GM12878 (cell line): ENCODE results near the gene YAP1. TPM values are rescaled to one million over a fixed set of nuclear protein-coding genes. Genes with fewer than 3 reads are reported as not detected.

ENCODE experiments used
- ATAC-seq: fragments of 200-7000 bp; cut with Tn5 transposase; 3 replicates; pipeline ENCODE4 v1.9.1; 2020; ENCODE audit warnings: mild to moderate bottlenecking, moderate library complexity
- BruUV-seq: library from RNA; stranded (reverse); fragments of 400-500 nt; replicated peaks from 2 replicates; lab custom pipeline; 2021; lab: Mats Ljungman, UMichigan
- CTCF ChIA-PET: fragments of 300-600 bp; sonication (Branson Sonifier 250); formaldehyde crosslinking; extraction: SDS; loops from one replicate; lab custom pipeline; 2021; ENCODE audit warnings: inconsistent platforms; lab: Yijun Ruan, JAX
- POLR2A ChIA-PET: fragments of 350-600 bp; formaldehyde crosslinking; extraction: SDS; loops from one replicate; lab custom pipeline; 2021; ENCODE audit warnings: inconsistent platforms; lab: Charles Lee
- RAD21 ChIA-PET: fragments of 300-600 bp; sonication (Branson Sonifier 250); formaldehyde crosslinking; loops from one replicate; lab custom pipeline; 2023; ENCODE audit warnings: antibody characterized with exemption; ENCODE audit not compliant: unreplicated experiment; lab: Charles Lee
- SMC1A ChIA-PET: fragments of 300-600 bp; sonication (Branson Sonifier 250); formaldehyde crosslinking; loops from one replicate; lab custom pipeline; 2023; ENCODE audit not compliant: unreplicated experiment, uncharacterized antibody; lab: Charles Lee
- DNase-seq: peaks from one replicate; pipeline ENCODE4 v3.0.0-alpha.2; 2011; ENCODE audit warnings: low read depth, low spot score
- FAIRE-seq: peaks from 3 replicates; lab custom pipeline; 2011; peaks lifted over from hg19 to GRCh38; lab: Jason Lieb, UNC
- H2AFZ ChIP-seq: 2 replicates; pipeline ENCODE4 v1.6.0; 2011; ENCODE audit warnings: low read depth, low read length, control low read depth; ENCODE audit not compliant: control insufficient read depth
- H3K27ac ChIP-seq: 2 replicates; pipeline ENCODE4 v1.5.1; 2011; ENCODE audit warnings: control low read depth; ENCODE audit not compliant: control insufficient read depth, insufficient read depth
- H3K27me3 ChIP-seq, 2 experiments: replicated peaks in 1 of 2; 2 replicates each; pipeline versions ENCODE4 v1.6.0 to v1.6.1; 2011; ENCODE audit warnings: low read length in 1 of 2; ENCODE audit not compliant: control insufficient read depth in 2 of 2, insufficient read depth in 2 of 2
- H3K36me3 ChIP-seq, 2 experiments: 2 replicates each; pipeline ENCODE4 v1.5.1; 2011; ENCODE audit warnings: low read length in 1 of 2; ENCODE audit not compliant: control insufficient read depth in 2 of 2, insufficient read depth in 2 of 2
- H3K4me1 ChIP-seq: 2 replicates; pipeline ENCODE4 v1.6.1; 2011; ENCODE audit warnings: mild to moderate bottlenecking, low read length, moderate library complexity, mixed read lengths; ENCODE audit not compliant: control insufficient read depth, insufficient read depth
- H3K4me2 ChIP-seq: 2 replicates; pipeline ENCODE4 v1.6.0; 2011; ENCODE audit warnings: control low read depth; ENCODE audit not compliant: control insufficient read depth, insufficient read depth
- H3K4me3 ChIP-seq: fragments of 200-600 bp; sonication (generic); 2 replicates; pipeline ENCODE4 v1.5.1; 2016
- H3K79me2 ChIP-seq: 2 replicates; pipeline ENCODE4 v1.6.0; 2011; ENCODE audit warnings: low read length; ENCODE audit not compliant: control insufficient read depth, insufficient read depth
- H3K9ac ChIP-seq: 2 replicates; pipeline ENCODE4 v1.8.0; 2011; ENCODE audit warnings: low read length, control low read depth, mixed read lengths; ENCODE audit not compliant: control insufficient read depth, insufficient read depth
- H3K9me3 ChIP-seq: replicated peaks from 3 replicates; pipeline ENCODE4 v1.5.1; 2011; ENCODE audit warnings: mild to moderate bottlenecking, low read length; ENCODE audit not compliant: control insufficient read depth, insufficient read depth
- H4K20me1 ChIP-seq: 2 replicates; pipeline ENCODE4 v1.6.0; 2011; ENCODE audit not compliant: control insufficient read depth, insufficient read depth
- BCLAF1 ChIP-seq: fragments of 450-650 bp; IDR thresholded peaks from 2 replicates; pipeline ENCODE4 v1.6.1; 2017; ENCODE audit warnings: antibody characterized with exemption, mild to moderate bottlenecking, moderate library complexity
- BMI1 ChIP-seq: fragments of 450-650 bp; IDR thresholded peaks from 2 replicates; pipeline ENCODE4 v1.6.1; 2016; ENCODE audit warnings: mild to moderate bottlenecking, moderate library complexity, borderline replicate concordance
- HDAC2 ChIP-seq: fragments of 200-600 bp; sonication (generic); IDR thresholded peaks from 2 replicates; pipeline ENCODE4 v1.6.1; 2017
- HDGF ChIP-seq: fragments of 450-650 bp; IDR thresholded peaks from 2 replicates; pipeline ENCODE4 v1.6.1; 2016; ENCODE audit warnings: antibody characterized with exemption
- LARP7 ChIP-seq: fragments of 450-650 bp; IDR thresholded peaks from 2 replicates; pipeline ENCODE4 v1.6.1; 2017; ENCODE audit warnings: mild to moderate bottlenecking
- PRDM15 ChIP-seq: fragments of 450-650 bp; formaldehyde crosslinking; IDR thresholded peaks from 2 replicates; pipeline ENCODE4 v1.4.0; 2020; ENCODE audit warnings: mild to moderate bottlenecking, moderate library complexity
- SIN3A ChIP-seq: IDR thresholded peaks from 2 replicates; pipeline ENCODE4 v1.6.1; 2012; ENCODE audit warnings: low read depth, low read length, improper control_type of control experiment
- STAT3 ChIP-seq: IDR thresholded peaks from 2 replicates; pipeline ENCODE4 v1.6.1; 2011; ENCODE audit warnings: low read depth, low read length, improper control_type of control experiment
- TCF3 ChIP-seq: IDR thresholded peaks from 2 replicates; pipeline ENCODE4 v1.6.1; 2012; ENCODE audit warnings: low read depth, mild to moderate bottlenecking, low read length, borderline replicate concordance; ENCODE audit not compliant: insufficient read depth
- WRNIP1 ChIP-seq: IDR thresholded peaks from 2 replicates; pipeline ENCODE4 v1.6.1; 2011; ENCODE audit warnings: low read depth, low read length, improper control_type of control experiment, borderline replicate concordance
- YY1 ChIP-seq: IDR thresholded peaks from 2 replicates; pipeline ENCODE4 v1.6.1; 2011; ENCODE audit warnings: low read depth, mild to moderate bottlenecking, low read length
- WGBS: methylation state at CpG from one replicate; pipeline ENCODE4 v1.1.6; 2016; ENCODE audit warnings: low lambda C conversion rate; ENCODE audit not compliant: insufficient replicate concordance, insufficient coverage; ENCODE audit errors: missing lambda C conversion rate; 5-methylcytosine and 5-hydroxymethylcytosine counted together
- in situ Hi-C: fragments of 300-500 bp; cut with MboI; formaldehyde crosslinking; loops from 9 replicates; pipeline ENCODE4 v1.14.3; 2018; ENCODE audit warnings: mixed read lengths
- intact Hi-C: fragments of 100-400 bp; cut with micrococcal nuclease; formaldehyde crosslinking; loops from one replicate; pipeline ENCODE4 v1.14.2; 2022; ENCODE audit not compliant: unreplicated experiment
- polyA plus RNA-seq, 11 experiments: library from polyadenylated mRNA; depleted of rRNA in 4 of 11; unstranded in 6 of 11; stranded (reverse) in 5 of 11; fragments of >200 nt; fragmentation: Nextera tagmentation in 4 of 11; fragmentation: Illumina TruSeq in 1 of 11; extraction: Ambion mirVana in 4 of 11; extraction: Trizol in 1 of 11; gene quantifications; 1 replicate in 1 of 11; 2 replicates in 10 of 11; pipeline versions ENCODE4 v1.2.1 to v1.2.3, GENCODE V29; 2011 to 2016; ENCODE audit warnings: inconsistent platforms in 2 of 11, missing spikeins in 2 of 11, low read depth in 1 of 11
- total RNA-seq, 4 experiments: library from RNA; depleted of rRNA in 3 of 4; stranded (reverse); fragments of >200 nt in 3 of 4; fragmentation: Illumina TruSeq in 1 of 4; extraction: Trizol in 1 of 4; gene quantifications; 2 replicates each; pipeline versions ENCODE4 v1.2.1 to v1.2.3, GENCODE V29; 2013 to 2021

YAP1 gene
- total and polyA plus RNA-seq, 10 of the 15 experiments (the other 5 are each of a cell fraction or from before 2014, with no cell fraction given) = 0.03 to 0.33 (median 0.10) TPM; not detected in 6

GRCh38 chr11:102139081-102139498 lies 28.8 kb downstream of the YAP1 start:
- Histone ChIP-seq H2AFZ (no peak overlapping the region), H3K36me3 (no peaks in the 10 kb centered on the region), H3K27me3 (peaks cover 0 to 2% of the 10 kb centered on the region in 2 experiments; a peak in 2 of 4 replicates), H3K4me1 (no peaks in the 10 kb centered on the region), H3K27ac (no peak overlapping the region), H3K9ac (no peak overlapping the region), H3K4me3 (no peak overlapping the region), H3K4me2 (no peak overlapping the region), H3K79me2 (no peaks in the 10 kb centered on the region), H4K20me1 (no peaks in the 10 kb centered on the region), H3K9me3 (no peaks in the 10 kb centered on the region)
- SMC1A ChIA-PET = no interaction called here
- intact Hi-C loops = no loop called here
- TF ChIP-seq SIN3A (no peak), HDGF (no peak)
- in situ Hi-C loops = no loop called here
- FAIRE-seq (no peak), ATAC-seq (no peak), DNase-seq (no peak)
- BruUV-seq = no TSS peak
- WGBS = 59% methylated on average over 3 of the region's 3 CpGs
- RAD21 ChIA-PET = no interaction called here
- POLR2A ChIA-PET = no interaction called here
- CTCF ChIA-PET = no interaction called here

- 0% methylated on average over 1 of the region's 1 CpG for WGBS
- no peak for FAIRE-seq
Measured at GRCh38 chr11:102142333-102142732, 32.1 kb downstream of the YAP1 start.

More at GRCh38 chr11:102142333-102142732, 32.1 kb downstream of the YAP1 start:
- no peaks in the 10 kb centered on the region for H3K9me3 ChIP-seq
- BruUV-seq = no TSS peak
- POLR2A ChIA-PET = no interaction called here
- CTCF ChIA-PET = interaction anchor here (0.9 kb wide), 1 partner anchor 42 kb away, joined by 3 read pairs; no protein-coding TSS in a partner anchor
- SMC1A ChIA-PET = interaction anchor here (1.7 kb wide), 1 partner anchor 17 kb away, joined by 5 read pairs; no protein-coding TSS in a partner anchor
- no peak for DNase-seq
- in situ Hi-C loops (no loop called here), intact Hi-C loops (no loop called here)
- H2AFZ ChIP-seq = no peak overlapping the region
- RAD21 ChIA-PET = no interaction called here
- H3K79me2 ChIP-seq = no peaks in the 10 kb centered on the region
- H4K20me1 ChIP-seq = no peaks in the 10 kb centered on the region
- no peaks in the 10 kb centered on the region for H3K4me1 ChIP-seq
- H3K9ac ChIP-seq = no peak overlapping the region
- no peaks in the 10 kb centered on the region for H3K36me3 ChIP-seq
- no peak overlapping the region for H3K4me3 ChIP-seq
- H3K4me2 ChIP-seq = no peak overlapping the region
- TF ChIP-seq YY1 (no peak), BMI1 (no peak), LARP7 (no peak), WRNIP1 (no peak), PRDM15 (CRISPR knock-in tag) (no peak), BCLAF1 (no peak), HDAC2 (no peak), HDGF (no peak), STAT3 (no peak), TCF3 (no peak)
- no peaks in the 10 kb centered on the region; a peak in 1 of 4 replicates for H3K27me3 ChIP-seq
- ATAC-seq = no peak
- no peak overlapping the region for H3K27ac ChIP-seq
